Activated CD8-positive, alpha-beta memory T cell treated with anti-CD3 and anti-CD28 coated beads, Interleukin-2, amount 50 U/mL, for 24 hours (primary cell): ENCODE data around the gene MALSU1.

ENCODE experiments used
- DNase-seq: peaks from one replicate; pipeline ENCODE4 v3.0.0-alpha.2; 2020; ENCODE audit errors: extremely low read depth

Gene MALSU1

DNA sequence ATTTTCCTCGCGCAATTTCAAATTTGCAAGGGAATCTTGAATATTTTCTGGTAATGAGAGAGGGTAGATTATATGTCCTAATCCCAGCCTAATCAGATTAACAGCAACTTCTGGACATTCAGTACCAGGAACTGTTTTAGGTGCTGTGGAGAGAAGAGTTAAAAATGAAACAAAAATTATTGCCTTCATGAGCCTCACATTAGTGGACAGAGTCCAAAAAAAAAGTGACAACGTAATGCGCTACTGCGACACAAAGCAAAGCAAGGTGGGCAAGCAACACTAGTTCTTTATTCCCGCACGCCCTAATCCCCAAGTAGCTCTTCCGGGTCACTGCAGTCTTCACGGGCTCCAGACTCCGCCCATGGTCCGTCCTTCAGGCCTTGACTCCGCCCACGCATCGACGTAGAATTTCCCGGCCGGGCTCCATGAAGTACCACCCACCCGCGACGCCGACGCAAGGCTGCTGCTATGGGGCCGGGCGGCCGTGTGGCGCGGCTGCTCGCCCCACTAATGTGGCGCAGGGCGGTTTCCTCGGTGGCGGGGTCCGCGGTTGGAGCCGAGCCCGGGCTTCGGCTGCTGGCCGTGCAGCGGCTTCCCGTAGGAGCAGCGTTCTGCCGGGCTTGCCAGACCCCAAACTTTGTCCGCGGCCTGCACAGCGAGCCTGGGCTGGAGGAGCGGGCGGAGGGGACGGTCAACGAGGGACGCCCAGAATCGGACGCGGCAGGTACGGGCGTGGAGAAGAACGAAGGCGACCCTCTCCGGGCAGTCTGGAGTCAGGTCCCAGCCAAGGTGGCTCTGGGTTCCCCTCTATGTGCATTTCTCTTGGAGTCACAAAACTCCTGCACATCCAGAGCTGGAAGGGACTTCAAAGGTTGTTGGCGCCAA, at the start of gene MALSU1:
MALSU1 (plus strand) TSS at position 455 of the 885 bp plus-strand sequence; CDS start at position 469, 14 bp downstream.
- peak; percentile 90 for DNase-seq

GRCh38 chr7:23249486-23249885, 49.7 kb upstream of the MALSU1 start:
- DNase-seq: no peak

- no peak for DNase-seq
These were observed 45.0 kb upstream of the MALSU1 start for GRCh38 chr7:23254051-23254681.

DNA sequence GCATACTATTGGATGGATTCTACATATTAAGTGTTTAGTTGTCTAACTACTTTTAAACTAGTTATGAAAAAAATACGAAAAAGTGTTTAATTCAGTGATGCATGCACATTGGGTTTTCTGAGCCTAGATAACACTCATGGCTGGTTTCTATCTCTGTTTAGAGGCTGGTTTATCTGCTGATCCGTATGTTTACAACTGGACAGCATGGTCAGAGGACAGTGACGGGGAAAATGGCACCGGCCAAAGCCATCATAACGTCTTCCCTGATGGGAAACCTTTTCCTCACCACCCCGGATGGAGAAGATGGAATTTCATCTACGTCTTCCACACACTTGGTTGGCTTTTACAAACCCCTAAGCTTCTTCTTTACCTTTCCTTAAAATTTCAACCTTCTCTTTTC, 42.4 kb upstream of the MALSU1 start:
- DNase-seq: no peak

DNA sequence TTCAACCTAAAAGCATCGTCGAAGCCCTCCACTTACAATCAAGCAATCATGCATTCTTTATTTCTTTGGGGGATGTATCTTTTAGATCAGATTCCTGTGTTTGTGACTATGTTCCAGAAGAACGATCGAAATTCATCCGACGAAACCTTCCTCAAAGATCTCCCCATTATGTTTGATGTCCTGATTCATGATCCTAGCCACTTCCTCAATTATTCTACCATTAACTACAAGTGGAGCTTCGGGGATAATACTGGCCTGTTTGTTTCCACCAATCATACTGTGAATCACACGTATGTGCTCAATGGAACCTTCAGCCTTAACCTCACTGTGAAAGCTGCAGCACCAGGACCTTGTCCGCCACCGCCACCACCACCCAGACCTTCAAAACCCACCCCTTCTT, 38.8 kb upstream of the MALSU1 start:
- DNase-seq: no peak

DNA sequence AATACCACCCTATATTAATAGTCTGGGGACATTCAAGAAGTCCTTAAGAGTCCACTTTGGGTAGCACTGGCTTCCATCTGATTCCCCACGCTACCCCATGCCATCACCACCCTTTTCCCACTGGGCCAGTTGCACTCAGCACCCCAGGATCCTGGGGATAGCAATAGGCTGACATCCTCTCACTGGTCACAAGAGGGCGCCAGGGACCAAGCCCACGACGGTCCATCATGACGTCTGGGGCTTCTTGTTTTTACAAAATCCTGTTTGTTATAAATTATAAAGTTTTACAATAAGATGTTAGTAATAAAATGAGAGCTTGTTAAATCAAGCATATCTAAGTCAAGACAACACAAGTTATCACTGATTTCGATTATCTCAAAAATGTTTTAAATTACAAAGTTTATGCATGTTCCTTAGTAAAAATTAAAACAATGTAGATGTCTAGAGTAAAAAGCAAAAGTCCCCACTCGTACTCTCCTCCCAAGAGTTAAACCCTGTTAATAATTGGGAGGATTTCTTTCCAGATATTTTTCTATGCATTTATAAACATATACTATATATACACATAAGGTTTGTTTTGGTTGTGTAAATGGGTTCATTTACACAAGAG, 37.2 kb upstream of the MALSU1 start:
- no peak for DNase-seq

GRCh38 chr7:23264916-23265458, 34.2 kb upstream of the MALSU1 start:
- DNase-seq: no peak

- no peak for DNase-seq
These were observed 32.2 kb upstream of the MALSU1 start for GRCh38 chr7:23266918-23267317.

- no peak for DNase-seq
These were observed 31.8 kb upstream of the MALSU1 start for GRCh38 chr7:23267357-23267756.

DNA sequence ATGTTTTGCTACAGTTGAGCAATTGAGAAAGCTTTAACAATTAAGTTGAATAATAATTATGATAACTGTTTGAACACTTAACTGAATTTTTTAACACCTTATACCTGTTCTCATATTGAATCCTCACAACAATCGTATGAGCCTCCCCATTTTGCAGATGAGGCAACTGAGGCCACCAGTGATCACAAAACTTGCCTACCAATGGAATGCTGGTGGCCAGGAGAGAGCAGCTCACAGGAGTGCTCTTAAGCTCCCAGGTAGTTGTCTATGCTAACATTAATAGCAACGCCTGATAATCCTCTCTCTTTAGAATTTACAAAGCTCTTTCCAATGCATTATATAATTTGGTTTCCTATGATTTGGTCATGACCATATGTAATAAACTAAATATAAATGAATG, 31.0 kb upstream of the MALSU1 start:
- DNase-seq: no peak

DNA sequence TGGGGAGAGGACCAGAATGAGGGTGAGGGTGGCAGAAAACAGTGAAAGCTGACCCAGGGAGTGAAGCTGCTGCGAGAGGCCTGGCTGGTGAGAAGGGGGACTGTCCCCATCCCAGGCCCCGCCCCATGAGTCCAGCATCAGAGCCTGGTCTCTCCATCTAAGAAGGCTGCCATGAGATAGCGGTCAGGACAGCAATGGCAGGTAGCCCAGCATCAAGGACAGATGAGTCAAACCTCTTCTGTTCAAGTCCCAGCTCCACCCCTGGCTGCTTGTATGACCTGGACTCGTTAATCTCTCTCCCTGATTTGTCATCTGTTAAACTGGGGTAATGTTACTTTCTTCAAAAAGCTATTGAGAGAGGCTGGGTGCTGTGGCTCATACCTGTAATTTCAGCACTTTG, 30.4 kb upstream of the MALSU1 start:
- DNase-seq: no peak

GRCh38 chr7:23272275-23272674, 26.9 kb upstream of the MALSU1 start:
- no peak for DNase-seq

- DNase-seq: peak; percentile 76
These were observed 26.0 kb upstream of the MALSU1 start for GRCh38 chr7:23273141-23273599.

DNA sequence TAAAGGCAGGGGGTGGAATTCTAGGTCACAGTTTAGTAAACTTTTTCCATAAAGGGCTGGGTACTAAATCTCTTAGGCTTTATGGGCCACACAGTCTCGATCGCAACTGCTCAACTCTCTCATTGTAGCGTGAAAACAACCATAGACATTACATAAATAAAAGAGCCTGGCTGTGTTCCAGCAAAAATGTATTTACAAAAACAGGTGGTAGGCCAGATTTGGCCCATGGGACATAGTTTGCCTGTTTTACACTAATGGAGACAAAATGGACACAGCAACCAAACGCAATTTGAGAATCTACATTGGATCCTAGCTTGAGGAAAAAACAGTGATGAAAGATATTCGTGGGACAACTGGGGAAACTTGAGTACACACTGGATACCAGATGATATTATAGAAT, 23.2 kb upstream of the MALSU1 start:
- DNase-seq: no peak

DNA sequence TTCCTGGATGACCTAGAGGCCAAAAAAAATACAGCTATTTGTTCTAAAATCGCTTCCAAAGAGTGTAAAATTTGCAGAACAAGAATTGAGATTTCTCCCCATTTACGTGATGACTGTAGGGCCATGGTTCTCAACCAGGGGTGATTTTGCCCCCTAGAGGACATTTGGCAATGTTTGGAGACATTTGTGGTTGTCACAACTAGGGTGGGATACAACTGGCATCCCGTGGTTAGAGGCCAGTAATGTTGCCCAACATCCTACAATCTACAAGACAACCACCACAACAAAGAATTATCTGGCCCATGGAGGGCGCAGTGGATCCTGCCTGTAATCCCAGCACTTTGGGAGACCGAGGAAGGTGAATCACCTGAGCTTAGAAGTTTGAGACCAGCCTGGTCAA, 22.8 kb upstream of the MALSU1 start:
- DNase-seq: no peak

DNA sequence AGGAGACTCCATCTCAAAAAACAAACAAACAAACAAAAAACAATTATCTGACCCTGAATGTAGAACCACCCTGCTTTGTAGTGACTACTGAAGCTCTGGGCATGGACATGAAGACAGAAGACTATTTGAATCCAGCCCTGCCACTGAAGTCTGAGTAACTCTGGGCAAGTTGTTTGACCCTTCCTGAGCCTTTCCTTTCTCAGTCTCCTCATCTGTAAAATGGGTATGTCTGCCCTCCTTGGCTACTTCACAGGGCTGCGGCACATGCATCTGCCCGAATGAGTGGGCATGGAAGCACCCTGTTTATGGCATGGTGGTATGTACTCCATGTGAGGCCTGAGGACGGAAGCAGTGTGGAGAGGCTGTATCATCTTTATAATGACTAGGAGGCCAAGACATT, 22.2 kb upstream of the MALSU1 start:
- no peak for DNase-seq

DNA sequence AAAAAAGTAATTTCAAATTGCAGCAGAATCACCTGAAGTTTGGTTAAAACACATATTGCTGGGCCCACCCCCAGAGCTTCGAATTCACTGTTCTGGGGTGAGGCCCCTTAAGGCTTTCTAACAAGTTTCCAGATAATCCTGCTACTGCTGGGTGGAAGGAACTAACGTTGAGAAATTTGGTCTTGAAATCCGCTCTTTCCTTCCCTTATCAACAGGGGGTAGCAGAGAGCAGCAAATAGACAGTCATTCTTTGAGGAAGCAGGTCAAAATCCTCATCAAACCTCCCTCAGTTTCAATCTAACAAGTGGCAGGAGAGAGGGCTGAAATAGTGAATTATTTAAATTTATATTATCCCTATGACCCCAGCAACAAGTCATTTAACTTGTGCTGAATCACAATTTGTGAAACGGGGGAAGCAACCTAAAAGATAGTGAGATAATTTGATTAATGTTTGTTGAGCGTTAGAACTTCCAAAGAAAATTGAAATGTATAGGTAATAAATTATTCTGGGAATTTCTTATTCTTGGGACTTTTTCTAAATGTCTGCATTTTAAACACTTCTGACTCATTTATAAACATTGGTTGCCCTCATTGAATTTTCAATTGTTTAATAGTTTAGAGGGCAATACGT, 21.7 kb upstream of the MALSU1 start:
- no peak for DNase-seq

DNA sequence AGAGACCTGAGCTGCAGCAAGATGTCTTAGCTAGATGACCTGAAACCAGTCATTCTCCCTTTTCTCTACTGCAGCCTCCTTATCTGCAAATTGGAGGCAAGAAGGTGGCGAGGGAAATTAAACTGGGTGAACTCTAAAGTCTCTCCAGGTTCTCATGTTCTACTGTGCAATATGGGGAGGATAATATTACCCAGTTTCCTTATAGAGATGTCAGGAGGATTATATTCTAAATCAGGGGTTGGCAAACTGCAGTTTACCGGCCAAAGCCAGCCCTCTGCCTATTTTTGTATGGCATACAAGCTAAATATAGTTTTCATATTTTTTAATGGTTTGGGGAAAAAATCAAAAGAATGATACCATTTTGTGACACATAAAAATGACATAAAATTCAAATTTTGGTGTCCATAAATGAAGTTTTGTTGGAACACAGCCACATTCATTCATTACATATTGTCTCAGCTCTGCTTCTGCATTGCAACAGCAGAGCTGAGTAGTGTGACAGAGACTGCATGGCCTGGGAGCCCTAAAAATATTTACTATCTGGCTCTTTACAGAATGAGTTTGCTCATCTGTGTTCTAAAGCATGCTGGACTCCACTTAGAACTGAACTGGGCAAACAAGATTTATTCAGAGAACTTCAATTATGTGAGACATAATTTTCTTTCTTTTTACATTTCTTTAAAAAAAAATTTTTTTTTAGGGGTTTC, 19.2 kb upstream of the MALSU1 start:
- no peak for DNase-seq

GRCh38 chr7:23283086-23283485, 16.1 kb upstream of the MALSU1 start:
- no peak for DNase-seq

- no peak for DNase-seq
These were observed 14.3 kb upstream of the MALSU1 start for GRCh38 chr7:23284871-23285270.
